NCI-H1436 treated with DMSO at 0.1 percent for 48 hours (cell line): ENCODE data around the gene OR2V2.
"Not testable (repeated sequence)": the region's sequence is repeated elsewhere in the genome, so short reads cannot be mapped to it uniquely, and the experiment has no call there.

Experiments used
- DNase-seq: peaks from one replicate; lab custom pipeline; 2025; lab: John Stamatoyannopoulos, UW

The OR2V2 gene

DNA sequence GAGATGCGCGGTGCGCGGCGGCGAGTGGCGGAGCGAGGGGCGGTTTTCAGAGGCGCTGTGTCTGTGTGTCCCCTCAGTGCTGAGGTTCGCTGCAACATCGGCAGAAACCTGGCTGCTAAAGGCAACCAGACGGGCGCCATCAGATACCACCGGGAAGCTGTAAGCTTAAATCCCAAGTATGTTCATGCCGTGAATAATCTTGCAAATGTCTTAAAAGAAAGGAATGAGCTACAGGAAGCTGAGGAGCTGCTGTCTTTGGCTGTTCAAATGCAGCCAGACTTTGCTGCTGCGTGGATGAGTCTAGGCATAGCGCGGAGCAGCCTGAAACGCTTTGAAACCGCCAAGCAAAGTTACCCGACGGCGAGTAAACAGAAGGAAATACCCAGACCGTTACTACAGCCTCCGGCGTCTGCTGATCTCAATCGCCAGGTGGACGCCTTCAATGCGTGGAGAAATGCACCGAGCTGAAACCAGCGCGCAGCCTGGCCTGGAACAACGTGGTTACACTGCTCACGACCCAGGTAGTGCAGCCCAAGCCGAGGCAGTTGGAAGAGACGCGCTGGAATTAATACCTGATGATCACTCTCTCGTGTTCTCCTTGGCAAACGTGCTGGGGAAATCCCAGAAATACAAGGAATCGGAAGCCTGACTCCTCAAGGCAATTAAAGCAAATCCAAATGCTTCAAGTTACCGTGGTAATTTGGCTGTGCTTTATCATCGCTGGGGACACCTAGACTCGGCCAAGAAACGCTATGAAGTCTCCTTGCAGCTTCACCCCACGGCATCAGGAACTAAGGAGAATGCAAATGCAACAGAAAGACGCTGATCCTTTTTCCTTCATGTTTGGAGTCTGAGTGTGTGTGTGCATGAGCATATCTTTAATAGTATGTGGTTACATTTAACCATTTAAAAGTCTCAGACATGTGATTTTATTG lies 32.3 kb upstream of the OR2V2 start:
- DNase-seq = no peak

DNA sequence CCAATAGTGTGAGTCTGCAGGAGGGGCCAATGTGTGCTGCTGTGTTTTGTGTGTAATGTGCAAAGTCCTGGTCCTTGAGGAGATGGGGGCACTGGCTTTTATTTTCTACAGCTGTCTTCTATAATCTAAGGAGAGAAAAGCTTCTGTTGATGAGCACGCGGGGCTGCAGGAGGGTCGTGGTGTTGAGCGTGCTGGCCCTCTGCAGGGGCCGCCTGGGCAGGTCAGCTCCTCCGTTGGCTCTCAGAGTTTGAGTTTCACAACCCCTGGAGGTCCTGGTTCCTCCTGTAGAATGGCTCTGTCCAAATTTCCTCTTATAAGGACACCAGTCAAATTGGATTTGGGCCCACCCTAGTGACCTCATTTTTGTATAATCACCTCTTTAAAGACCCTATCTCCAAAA lies 29.0 kb upstream of the OR2V2 start:
- DNase-seq = no peak

- no peak for DNase-seq
Observed at GRCh38 chr5:181119105-181119504, 28.3 kb upstream of the OR2V2 start.

- DNase-seq = no peak
Observed at GRCh38 chr5:181120306-181120705, 27.1 kb upstream of the OR2V2 start.

- DNase-seq = no peak
Observed at GRCh38 chr5:181120761-181121160, 26.6 kb upstream of the OR2V2 start.

DNA sequence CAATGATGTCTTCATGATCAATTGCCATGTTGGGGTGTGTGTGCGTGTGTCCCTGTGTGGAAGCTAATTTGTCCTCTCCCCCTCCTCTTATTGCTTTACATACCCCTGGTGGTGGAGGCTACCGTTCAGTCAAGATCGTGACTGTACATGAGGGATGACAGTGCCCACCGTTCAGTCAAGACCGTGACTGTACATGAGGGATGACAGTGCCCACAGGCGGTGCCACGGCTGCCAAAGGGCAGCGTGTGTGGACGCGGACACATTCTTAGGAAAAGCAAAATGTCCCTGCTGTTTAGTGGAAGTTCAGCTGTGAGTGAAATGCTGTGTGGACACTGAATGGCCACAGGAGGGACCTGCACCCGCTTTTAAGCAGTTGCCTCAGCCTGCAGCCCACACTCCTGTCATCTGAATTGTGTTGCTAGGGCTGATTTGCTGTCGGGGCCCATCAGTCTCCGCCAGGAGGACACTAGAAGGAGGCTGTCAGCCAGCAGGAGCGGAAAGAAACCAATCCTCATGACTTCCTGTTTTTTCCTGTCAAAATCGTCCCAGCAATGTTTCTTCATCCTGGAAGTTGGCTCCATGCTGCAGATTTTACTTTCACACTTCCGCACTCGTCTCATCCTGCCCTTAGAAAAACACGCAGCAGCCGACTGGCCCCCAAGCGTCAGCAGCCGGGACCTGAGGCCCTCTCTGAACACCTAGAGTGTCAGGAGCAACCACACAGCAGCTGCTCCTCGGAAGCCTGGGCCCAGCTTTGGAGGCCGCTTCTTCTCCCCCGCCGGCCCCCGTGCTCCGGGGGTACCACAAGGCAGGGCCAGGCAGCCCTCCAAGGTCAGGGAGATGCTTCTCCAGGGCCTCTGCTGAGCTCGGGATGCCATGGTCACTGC lies 25.5 kb upstream of the OR2V2 start:
- no peak for DNase-seq

GRCh38 chr5:181124526-181124925 lies 22.9 kb upstream of the OR2V2 start:
- no peak for DNase-seq

DNA sequence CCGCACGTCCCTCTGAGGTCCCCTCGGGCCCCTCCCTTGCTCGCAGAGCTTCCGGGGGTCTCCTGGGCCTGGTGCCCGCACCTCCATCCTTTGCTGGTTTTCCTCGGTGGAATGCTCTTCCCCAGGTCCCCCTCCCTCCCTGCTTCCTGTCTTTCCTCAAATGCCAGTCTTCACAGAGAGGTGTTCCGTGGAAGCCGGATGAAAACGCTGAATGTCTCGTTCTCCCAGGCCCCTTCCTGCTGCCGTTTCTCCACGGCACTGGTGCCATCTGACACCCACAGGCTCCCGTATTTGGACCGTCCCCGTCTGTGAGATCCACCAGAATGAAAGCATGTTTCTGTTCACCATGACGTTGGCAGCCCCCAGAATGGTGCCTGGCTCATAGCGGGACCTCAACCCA lies 20.5 kb upstream of the OR2V2 start:
- no peak for DNase-seq

DNA sequence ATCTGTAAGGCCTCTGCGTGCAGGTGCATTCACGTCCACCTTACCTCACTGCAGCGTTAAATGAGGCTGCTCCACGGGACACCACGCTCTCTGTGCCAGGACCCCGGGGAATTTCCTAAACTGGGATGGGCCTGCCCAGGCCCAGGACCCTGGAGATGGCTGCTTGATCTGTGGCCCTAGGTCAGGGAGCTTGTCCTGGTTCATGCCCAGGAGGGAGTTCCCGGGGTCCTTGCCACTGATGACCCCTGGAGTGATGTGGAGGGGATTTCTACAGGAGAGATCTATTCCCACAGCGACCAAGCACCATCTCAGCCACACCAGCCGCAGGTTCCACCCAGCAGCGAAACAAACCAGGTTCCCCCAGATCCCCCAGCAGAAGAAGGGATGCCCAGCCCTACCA lies 19.9 kb upstream of the OR2V2 start:
- DNase-seq = no peak

DNA sequence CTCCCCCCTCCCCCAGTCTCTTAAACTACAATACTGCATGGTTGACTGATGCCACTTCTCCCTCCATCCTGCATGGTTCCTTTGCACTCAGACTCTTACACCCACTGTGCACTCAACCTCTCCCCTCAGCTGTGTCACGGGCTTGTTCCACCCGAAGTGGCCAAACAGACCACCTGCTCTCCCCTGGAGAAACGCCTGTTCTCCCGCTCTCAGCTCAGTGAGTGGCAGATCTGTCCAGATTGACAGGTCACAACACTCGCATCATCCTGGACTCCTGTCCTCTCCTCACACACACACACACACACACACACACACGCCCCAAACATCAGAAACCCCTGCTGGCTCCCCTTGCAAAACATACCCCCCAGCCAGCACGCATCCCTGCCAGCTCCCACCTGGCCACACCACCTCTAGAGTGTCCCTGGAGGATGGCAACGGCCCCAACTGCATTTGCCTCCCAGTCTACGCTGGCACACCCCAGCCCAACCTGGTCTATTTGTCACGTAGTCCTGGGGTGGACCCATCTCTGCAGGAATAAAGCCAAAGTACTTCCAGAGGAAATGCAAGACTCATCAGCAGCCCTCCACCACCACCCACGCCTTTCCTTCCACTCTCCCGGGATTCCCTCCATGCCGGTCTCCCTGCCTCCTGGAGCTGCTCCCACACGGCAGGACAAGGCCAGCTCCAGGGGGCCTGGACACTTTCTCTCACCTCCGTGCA lies 19.3 kb upstream of the OR2V2 start:
- no peak for DNase-seq

- no peak for DNase-seq
Observed at GRCh38 chr5:181129601-181130000, 17.8 kb upstream of the OR2V2 start.

- not testable (repeated sequence) for DNase-seq
Observed at GRCh38 chr5:181130081-181130480, 17.3 kb upstream of the OR2V2 start.

GRCh38 chr5:181130832-181131496 lies 16.4 kb upstream of the OR2V2 start, which contains the start of gene OR2V1:
Gene OR2V1 (minus strand): TSS chr5:181131169. CDS start chr5:181125304, 5,865 bp downstream.
- no peak for DNase-seq

- DNase-seq = no peak
Observed at GRCh38 chr5:181131514-181131913, 15.9 kb upstream of the OR2V2 start.

GRCh38 chr5:181133083-181133482 lies 14.3 kb upstream of the OR2V2 start:
- no peak for DNase-seq

GRCh38 chr5:181133610-181134231 lies 13.7 kb upstream of the OR2V2 start:
- no peak for DNase-seq

DNA sequence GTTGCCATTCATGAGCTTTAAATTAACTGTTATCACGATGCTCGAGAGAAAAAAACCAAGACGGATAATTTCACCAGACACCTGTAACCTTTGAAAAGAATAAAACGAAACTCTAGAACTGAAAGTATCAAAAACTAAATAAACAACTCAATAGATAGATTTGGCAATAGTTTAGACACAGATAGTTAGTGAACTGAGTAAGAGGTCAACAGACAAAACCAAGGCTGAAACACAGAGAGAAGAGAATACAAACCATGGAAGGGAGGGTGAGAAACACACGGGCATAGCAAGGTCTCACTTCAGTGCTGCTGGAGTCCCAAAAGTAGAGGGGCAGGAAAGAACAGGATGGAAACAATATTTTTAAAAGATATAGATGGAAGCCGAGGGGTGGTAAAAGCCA lies 13.1 kb upstream of the OR2V2 start:
- no peak for DNase-seq

- DNase-seq = no peak
Observed at GRCh38 chr5:181136361-181136955, 10.9 kb upstream of the OR2V2 start.

- no peak for DNase-seq
Observed at GRCh38 chr5:181138258-181138657, 9.1 kb upstream of the OR2V2 start.

GRCh38 chr5:181140766-181141165 lies 6.6 kb upstream of the OR2V2 start:
- DNase-seq = no peak

GRCh38 chr5:181142054-181142453 lies 5.3 kb upstream of the OR2V2 start:
- no peak for DNase-seq
